Measurements from ENCODE around the gene PAQR3. TPM values are rescaled to one million over a fixed set of nuclear protein-coding genes. Genes with fewer than 3 reads are reported as not detected.

Gene PAQR3
- total RNA-seq = 17.2 TPM

GRCh38 chr4:78938868-78939666, at the start of gene PAQR3:
Gene PAQR3 (minus strand): TSS chr4:78939438. CDS start chr4:78939224, 214 bp downstream.
- DNase-seq = peak; percentile 70

- DNase-seq = no peak
Observed at GRCh38 chr4:78987683-78988082, 48.4 kb upstream of the PAQR3 start.

DNA sequence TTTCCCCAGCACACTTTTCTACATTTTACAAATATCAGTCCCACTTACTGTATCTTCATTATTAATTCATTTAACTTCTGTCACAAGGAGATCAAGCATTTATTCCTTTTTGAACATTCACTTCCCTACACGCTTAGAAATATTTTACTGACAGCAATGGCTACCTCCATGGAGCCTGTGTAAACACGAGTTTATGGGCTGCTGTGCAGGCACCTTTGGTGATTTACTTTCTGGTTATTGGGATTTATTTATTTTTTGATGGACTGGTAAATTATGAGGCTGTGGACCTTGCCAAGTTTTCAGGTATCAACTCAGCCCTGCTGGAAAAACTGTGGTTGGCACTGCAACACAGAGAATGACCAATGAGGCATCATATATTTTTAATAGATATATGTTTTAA, 45.4 kb upstream of the PAQR3 start:
- no peak for DNase-seq

DNA sequence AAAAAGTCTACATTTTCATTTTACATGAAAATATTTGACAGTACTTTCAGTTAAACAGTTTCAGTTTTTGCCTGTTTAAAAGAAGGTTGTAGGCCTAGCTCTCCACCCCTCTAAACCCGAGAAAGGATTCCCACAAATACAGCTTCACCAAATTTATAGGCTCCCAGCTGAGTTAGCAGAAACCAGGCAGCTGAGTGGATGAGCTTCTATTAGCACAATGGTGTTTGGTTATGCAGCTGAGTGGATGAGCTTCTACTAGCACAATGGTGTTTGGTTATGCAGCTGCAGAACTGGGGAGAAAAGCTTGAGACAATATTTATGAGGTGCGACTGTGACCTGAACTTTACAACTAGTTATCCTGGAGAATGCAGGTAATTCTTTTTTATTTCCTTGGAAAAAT, 36.6 kb upstream of the PAQR3 start:
- DNase-seq = no peak

DNA sequence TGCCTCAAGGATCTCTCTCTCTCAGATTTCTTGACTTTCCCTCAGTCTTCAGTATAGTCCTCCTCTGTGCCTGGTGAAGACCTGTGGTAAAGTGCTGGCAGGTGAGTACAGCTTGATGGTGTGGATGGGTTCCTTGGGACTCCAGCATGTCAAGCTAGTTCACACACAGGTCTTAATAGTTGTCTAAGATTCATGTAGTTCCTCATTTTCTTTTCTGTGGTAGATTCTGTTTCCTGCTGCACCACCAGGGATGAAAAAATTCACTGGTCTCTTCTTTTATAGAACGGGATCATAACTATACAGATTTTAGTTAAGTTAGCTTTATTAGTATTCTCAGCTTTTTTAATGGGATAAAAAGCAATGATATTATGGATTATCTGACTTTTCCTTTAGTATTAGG, 32.5 kb upstream of the PAQR3 start:
- no peak for DNase-seq

GRCh38 chr4:78971326-78971725, 32.1 kb upstream of the PAQR3 start:
- DNase-seq = peak; percentile 84

- no peak for DNase-seq
Observed at GRCh38 chr4:78962597-78963115, 23.4 kb upstream of the PAQR3 start.

GRCh38 chr4:78960926-78961325, 21.7 kb upstream of the PAQR3 start:
- DNase-seq = no peak

DNA sequence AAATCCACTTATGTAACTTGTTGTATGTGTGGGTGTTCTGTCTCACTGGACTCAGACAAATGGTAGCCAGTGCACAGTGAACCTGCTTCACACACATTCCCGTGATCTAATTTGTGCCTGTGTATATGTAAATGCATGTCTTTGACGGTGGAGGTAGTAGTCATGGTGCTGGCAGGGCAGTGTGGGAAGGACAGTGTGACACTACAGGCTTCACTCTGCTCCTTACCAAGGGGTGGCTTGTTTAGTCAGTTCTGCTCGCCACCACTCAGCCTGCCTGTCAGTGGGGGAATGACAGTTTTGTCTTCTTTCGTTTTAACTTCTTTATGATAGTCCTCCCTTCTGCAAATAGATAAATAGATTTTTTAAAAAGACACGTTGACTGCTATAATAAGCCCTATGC, 17.7 kb upstream of the PAQR3 start:
- DNase-seq = no peak

GRCh38 chr4:78953769-78954666, 14.8 kb upstream of the PAQR3 start:
- no peak for DNase-seq

DNA sequence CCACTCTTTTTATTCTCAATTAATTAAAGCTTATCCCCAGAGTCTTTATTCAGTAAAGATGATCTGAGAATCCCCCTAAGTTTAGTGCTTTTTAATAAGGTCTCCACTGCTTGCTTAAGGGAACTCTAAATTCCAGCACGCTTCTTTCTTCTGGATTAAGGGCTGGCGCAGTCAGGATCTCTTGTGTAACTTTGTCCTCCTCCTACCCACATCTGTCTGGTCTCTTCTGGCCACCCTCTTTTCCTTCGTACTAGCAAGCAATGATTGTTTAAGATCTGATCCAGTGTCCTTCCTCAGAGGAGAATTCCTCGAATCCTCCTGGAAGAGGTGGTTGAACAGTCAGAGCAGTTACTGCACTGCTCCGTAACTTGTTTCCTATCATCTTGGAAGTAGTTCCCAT, 14.0 kb upstream of the PAQR3 start:
- DNase-seq = no peak

DNA sequence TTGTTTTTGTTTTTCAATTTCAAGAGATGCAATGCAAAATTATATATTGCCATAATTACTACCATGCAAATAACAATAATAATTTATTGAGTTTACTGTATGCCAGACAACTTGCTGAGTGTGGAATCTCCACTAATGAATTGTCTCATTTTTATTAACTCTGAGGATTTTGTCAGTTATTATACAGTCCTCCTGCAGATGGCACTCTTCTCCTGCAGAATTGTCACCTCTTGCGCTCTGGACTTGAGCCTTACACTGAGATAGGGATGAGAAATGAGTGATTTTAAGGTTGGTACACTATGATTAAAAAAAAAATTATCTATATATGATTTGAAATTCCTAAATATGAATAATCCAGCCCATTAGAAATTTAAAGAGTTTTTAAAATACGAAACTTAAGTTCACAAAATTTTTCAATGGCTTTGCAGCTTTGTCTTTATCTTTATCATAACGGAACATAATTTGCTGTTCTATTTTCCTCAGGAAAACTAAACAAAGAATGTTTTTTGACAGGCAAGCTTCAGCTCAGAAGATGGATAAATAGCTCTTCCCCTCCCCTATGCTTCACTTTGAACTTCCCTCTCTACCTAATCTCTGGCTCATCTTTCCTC, 12.7 kb upstream of the PAQR3 start:
- peak; percentile 41 for DNase-seq

- no peak for DNase-seq
Observed at GRCh38 chr4:78949735-78950134, 10.5 kb upstream of the PAQR3 start.

GRCh38 chr4:78945651-78946179, 6.5 kb upstream of the PAQR3 start:
- no peak for DNase-seq

GRCh38 chr4:78944381-78944780, 5.1 kb upstream of the PAQR3 start:
- no peak for DNase-seq

GRCh38 chr4:78940752-78941151, 1.5 kb upstream of the PAQR3 start:
- DNase-seq = no peak

DNA sequence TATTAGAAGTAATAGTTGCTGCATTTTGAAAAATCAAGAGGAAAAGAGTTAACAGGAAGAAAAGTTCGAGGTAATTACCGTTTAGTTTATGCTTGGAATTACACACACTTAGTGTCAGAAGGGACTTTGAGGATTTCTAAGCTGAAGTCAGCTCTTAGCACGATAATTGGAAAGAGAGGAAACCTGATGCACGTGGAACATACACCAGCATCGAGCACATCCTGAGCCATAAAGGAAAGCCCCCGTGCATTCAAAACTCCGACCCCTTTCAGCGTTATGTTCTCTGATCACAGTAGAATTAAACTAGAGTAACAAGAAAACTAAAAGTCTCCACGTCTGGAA, 400 bp upstream of the PAQR3 start:
- peak; percentile 51 for DNase-seq

DNA sequence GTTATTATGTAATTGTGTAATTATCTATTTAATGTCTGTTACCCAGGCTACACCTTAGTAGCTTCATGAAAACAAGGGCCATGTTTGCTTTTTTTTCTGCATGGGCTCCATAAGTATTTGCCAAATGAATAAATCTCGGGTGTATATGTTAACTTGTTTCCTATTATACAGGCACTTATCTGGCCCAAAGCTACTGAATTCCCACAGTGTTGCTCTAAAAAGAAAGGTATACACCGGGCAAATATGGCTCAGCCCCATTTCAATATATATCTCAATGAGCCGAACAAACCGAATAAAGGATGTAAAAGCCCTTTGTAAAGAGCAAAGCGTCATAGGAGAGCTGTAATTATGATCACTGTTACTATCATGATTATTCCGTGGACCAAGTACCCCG, 767 bp downstream of the PAQR3 start:
- DNase-seq = no peak

GRCh38 chr4:78937837-78938236, 1.4 kb downstream of the PAQR3 start:
- no peak for DNase-seq

DNA sequence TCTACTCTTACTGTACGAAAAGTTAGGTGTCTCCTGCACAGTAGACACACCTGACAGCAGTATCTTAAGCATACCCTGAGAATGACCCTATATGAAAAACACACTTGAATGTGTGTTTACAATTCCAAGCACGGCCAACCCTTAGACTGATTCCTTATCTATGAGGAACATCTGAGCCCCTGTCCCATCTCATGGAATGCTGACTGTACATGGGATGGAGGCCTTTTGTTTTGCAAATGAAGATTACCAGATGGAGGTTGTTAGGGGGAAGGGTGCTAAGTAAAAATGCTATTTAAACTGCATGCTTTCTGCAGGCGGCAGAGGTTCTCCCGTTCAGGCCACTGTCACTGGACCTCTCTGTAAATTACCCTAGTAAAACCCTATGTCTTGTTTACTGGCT, 2.2 kb downstream of the PAQR3 start:
- no peak for DNase-seq

DNA sequence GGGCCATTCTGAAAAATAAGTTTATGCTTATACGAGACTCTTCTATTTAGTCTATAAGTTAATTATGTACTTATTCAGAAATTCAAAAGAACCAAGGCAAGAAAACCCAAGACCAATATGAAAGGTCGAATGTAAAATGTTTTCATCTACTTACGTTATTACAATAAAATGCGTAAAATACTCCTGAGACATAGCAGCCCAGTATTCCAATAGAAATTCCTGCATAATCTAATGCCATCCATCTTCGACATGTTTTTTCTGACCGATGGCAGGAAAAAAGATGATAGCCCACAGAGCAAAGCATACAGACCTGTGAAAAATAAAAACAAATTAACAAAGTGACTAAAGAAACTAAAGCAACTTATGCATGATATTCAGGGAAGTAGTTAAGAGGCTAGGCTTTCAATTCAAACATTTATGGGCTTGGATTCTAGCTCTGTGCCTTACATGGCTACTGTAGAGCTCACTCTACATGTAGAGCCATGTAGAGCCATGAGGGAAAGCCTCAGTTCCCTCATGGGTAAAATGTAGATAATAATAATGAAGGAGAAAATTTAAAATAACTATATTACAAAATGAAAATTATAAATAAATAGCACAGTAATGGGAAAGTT, 9.1 kb downstream of the PAQR3 start:
- DNase-seq = no peak

DNA sequence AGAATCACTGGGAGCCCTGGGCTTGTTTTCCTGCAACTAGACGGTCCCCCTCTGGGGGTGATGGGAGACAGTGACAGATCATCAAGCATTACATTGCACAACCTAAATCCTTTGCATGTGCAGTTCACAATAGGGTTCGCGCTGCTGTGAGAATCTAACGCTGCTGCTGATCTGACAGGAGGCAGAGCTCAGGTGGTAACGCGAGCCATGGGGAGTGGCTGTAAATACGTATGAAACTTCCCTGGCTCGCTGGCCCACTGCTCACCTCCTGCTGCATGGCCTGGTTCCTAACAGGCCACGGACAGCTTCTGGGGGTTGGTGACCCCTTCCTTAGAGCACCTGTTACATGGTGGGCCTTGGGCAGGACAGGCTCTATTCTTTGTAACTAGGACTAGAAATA, 10.4 kb downstream of the PAQR3 start:
- no peak for DNase-seq

All from skin of body (tissue), 2 donors.